Measurements from ENCODE around the gene WWOX. TPM values are rescaled to one million over a fixed set of nuclear protein-coding genes. Genes with fewer than 3 reads are reported as not detected.

The WWOX gene
- total RNA-seq, 4 donors from 2014 or later: 21.4 to 55.6 (median 33.2) TPM

DNA sequence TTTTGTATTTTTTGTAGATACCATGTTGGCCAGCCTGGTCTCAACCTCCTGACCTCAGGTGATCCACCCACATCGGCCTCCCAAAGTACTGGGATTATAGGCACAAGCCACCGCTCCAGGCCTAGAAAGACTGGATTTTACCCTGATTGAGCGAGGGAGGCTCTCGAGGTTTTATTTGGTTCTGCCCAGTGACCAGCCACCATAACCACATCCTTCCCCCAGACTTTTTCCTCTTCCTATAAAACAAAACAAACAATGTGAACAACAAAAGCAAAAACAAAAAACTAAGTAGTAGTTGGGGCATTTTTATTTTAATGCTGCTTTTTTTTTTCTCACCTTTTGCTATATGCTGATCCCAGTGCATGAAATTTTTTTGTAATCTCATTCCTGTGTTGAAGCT, 991.5 kb downstream of the WWOX start:
- ATAC-seq (ENCODE audit: low FRiP score) (no peak), DNase-seq (ENCODE audit: low spot score) (no peak)
- TF ChIP-seq, protein P1, sequence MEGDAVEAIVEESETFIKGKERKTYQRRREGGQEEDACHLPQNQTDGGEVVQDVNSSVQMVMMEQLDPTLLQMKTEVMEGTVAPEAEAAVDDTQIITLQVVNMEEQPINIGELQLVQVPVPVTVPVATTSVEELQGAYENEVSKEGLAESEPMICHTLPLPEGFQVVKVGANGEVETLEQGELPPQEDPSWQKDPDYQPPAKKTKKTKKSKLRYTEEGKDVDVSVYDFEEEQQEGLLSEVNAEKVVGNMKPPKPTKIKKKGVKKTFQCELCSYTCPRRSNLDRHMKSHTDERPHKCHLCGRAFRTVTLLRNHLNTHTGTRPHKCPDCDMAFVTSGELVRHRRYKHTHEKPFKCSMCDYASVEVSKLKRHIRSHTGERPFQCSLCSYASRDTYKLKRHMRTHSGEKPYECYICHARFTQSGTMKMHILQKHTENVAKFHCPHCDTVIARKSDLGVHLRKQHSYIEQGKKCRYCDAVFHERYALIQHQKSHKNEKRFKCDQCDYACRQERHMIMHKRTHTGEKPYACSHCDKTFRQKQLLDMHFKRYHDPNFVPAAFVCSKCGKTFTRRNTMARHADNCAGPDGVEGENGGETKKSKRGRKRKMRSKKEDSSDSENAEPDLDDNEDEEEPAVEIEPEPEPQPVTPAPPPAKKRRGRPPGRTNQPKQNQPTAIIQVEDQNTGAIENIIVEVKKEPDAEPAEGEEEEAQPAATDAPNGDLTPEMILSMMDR (IDR thresholded peaks at IDR 0.05): no peak

DNA sequence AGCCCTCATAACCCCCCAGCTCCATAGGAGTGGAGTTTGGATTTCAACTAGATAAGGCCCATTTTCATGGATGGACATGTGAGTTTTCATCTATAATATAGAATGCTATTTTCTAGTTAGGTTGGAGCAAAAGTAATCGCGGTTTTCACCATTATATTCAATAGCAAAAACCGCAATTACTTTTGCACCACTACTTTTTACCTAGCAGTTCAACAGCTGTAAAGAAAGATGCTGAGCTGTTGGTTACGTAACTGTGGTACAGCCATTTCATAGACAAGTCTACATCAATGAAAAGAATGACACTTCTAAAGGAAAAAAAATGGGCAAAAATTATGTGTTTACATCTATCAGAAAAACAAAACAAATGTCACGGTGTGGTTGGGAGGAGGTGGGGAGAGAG, 993.4 kb downstream of the WWOX start:
- ATAC-seq (ENCODE audit: low FRiP score) (no peak), DNase-seq (ENCODE audit: low spot score) (no peak)
- TF ChIP-seq, protein P1 (IDR thresholded peaks at IDR 0.05): no peak

DNA sequence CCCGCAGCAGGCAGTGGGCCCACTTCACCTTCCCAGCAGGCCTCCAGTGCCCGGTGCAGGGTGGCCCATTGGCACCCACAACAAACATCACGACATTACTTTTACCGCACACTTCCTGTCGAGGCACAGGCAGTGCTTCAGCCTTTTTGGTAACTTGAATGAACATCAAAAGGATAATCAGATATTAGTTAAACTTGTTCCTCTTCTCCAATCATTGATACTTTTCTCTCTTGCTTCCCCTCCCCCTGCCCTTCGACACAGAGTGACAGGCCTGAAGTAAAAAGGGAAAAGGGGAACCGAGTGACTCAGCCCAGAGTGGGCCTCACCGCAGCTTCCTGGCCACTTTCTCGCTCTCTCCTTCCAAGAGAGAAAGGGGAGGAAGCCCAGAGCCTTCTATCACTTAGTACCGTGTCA, 994.1 kb downstream of the WWOX start:
- ATAC-seq (ENCODE audit: low FRiP score): no peak
- TF ChIP-seq, protein P1 (IDR thresholded peaks at IDR 0.05): no peak
- DNase-seq (ENCODE audit: low spot score): no peak

DNA sequence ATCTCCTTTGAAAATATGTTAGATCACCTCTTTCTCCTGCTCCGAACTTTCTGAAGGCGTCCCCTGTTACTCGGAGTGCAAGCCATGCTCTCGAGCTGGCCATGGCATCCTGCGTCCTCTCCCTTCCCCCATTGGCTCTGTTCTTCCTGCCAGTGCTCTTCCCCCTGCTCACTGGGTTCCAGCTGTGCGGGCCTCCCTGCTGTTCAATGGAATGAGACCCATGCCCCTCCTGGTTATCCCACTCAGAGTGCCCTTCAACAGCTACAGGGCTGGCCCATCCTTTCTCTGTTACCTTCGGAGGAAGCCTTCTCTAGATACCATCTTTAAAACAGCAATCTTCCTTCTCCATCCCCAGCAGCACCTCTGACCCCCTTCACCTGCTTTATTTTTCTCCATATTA, 996.8 kb downstream of the WWOX start:
- TF ChIP-seq, protein P1 (IDR thresholded peaks at IDR 0.05): no peak
- no peak for ATAC-seq (ENCODE audit: low FRiP score)
- DNase-seq (ENCODE audit: low spot score): no peak

DNA sequence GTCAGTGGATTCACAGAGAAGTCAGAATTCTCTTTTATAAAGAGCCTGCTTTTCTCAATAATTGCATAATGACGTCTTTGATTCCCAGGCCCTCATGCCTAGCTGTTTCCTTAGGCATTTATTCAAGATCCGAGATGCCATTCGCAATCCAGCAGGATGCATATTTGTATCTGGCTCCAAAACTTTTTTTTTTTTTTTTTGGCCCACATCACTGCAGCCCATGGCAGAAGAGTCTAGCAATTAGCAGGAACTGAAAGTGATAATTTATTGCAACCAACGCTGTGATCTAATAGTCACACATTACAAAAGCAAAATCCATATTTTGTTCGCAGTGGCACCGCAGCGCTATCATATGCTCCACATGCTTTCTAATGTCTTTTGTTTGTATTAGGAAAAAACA, 997.7 kb downstream of the WWOX start:
- ATAC-seq (ENCODE audit: low FRiP score) (no peak), DNase-seq (ENCODE audit: low spot score) (no peak)
- TF ChIP-seq, protein P1 (IDR thresholded peaks at IDR 0.05): no peak

DNA sequence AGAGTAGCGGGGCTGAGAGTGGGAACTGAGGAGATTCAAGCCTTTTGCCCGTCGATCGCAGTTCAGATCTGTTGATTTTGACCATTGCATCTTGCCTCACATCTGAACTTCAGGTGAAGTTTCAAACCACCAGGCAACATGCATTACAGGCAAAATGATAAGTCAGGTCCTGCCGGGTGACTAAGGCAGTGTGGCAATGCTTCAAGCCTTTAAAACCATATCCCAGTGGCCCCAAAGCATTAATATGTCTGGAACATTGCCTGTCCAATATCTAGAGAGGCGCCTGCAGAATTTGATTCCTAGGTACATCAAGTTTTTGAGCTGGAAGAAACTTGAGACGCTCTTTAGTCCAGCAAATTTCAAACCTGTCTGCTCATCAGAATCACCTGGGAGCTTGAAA, 998.3 kb downstream of the WWOX start:
- ATAC-seq (ENCODE audit: low FRiP score) (no peak), DNase-seq (ENCODE audit: low spot score) (no peak)
- TF ChIP-seq, protein P1 (IDR thresholded peaks at IDR 0.05): no peak

DNA sequence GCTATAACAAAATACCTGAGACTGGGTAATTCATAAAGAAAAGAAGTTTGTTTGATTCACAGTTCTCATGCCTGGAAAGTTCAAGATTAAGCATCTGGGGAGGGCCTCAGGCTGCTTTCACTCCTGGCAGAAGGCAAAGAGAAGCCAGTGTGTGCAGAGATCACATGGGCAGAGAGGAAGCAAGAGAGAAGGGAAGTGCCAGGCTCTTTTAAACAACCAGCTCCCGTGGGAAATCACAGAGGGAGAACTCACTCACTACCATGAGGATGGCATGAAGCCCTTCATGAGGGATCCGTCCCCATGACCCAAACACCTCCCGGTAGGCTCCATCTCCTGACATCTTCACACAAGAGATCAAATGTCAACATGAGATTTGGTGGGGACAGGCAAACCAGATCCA, 999.5 kb downstream of the WWOX start:
- TF ChIP-seq, protein P1 (IDR thresholded peaks at IDR 0.05): no peak
- DNase-seq (ENCODE audit: low spot score): no peak
- no peak for ATAC-seq (ENCODE audit: low FRiP score)
